BLaER1 treated with 17β-estradiol and CSF1 and Interleukin-3, amounts not matched to agents 10 nM and 100 nM (cell line): ENCODE data around the gene IQCF2.
"Not testable (repeated sequence)": the region's sequence is repeated elsewhere in the genome, so short reads cannot be mapped to it uniquely, and the experiment has no call there.

ENCODE experiments used
- H3K27ac ChIP-seq, 11 experiments: shearing (Covaris generic); formaldehyde crosslinking; 2 replicates each; pipeline ENCODE4 v1.8.1; 2022
- H3K27me3 ChIP-seq, 11 experiments: shearing (Covaris generic); formaldehyde crosslinking; 2 replicates each; pipeline ENCODE4 v1.8.1; 2022
- H3K36me3 ChIP-seq, 11 experiments: shearing (Covaris generic); formaldehyde crosslinking; 2 replicates each; pipeline ENCODE4 v1.8.1; 2022
- H3K4me1 ChIP-seq, 10 experiments: shearing (Covaris generic); formaldehyde crosslinking; 2 replicates each; pipeline ENCODE4 v1.8.1; 2022
- H3K4me2 ChIP-seq, 11 experiments: shearing (Covaris generic); formaldehyde crosslinking; 2 replicates each; pipeline ENCODE4 v1.8.1; 2022
- H3K4me3 ChIP-seq, 10 experiments: shearing (Covaris generic); formaldehyde crosslinking; 2 replicates each; pipeline ENCODE4 v1.8.1; 2022
- H3K9ac ChIP-seq, 11 experiments: shearing (Covaris generic); formaldehyde crosslinking; 2 replicates each; pipeline ENCODE4 v1.8.1; 2022
- H3K9me3 ChIP-seq, 11 experiments: shearing (Covaris generic); formaldehyde crosslinking; replicated peaks in 1 of 11; 2 replicates each; pipeline ENCODE4 v1.8.1; 2022
- H4K20me1 ChIP-seq, 11 experiments: shearing (Covaris generic); formaldehyde crosslinking; 2 replicates each; pipeline ENCODE4 v1.8.1; 2022
- Cebpa-rat ChIP-seq, 11 experiments: shearing (Covaris generic); IDR thresholded peaks; 2 replicates each; pipeline ENCODE4 v1.8.1; 2022

The IQCF2 gene

GRCh38 chr3:51894391-51894790 is 33.0 kb downstream of the IQCF2 start:
- Histone ChIP-seq H3K9me3 (peaks cover 0 to 10% (median 0%) of the 10 kb centered on the region in 11 experiments; a peak in 3 of 22 replicates), H3K27ac (no peak overlapping the region), H4K20me1 (no peaks in the 10 kb centered on the region), H3K4me1 (no peaks in the 10 kb centered on the region), H3K4me3 (no peak overlapping the region), H3K27me3 (no peaks in the 10 kb centered on the region), H3K9ac (no peak overlapping the region), H3K36me3 (no peaks in the 10 kb centered on the region), H3K4me2 (no peak overlapping the region)
- TF ChIP-seq Cebpa-rat (IDR thresholded peaks at IDR 0.05): no peak

GRCh38 chr3:51894939-51895338 is 33.5 kb downstream of the IQCF2 start:
- no peak overlapping the region for H3K9ac ChIP-seq
- no peak overlapping the region for H3K4me3 ChIP-seq
- H3K27ac ChIP-seq: no peak overlapping the region
- no peak for TF ChIP-seq Cebpa-rat (IDR thresholded peaks at IDR 0.05)
- H3K4me1 ChIP-seq: no peaks in the 10 kb centered on the region
- H3K4me2 ChIP-seq: no peak overlapping the region
- H3K27me3 ChIP-seq: no peaks in the 10 kb centered on the region
- H3K9me3 ChIP-seq: peaks cover 0 to 10% (median 0%) of the 10 kb centered on the region in 11 experiments; a peak in 3 of 22 replicates
- no peaks in the 10 kb centered on the region for H4K20me1 ChIP-seq
- H3K36me3 ChIP-seq: no peaks in the 10 kb centered on the region

- H4K20me1 ChIP-seq: no peaks in the 10 kb centered on the region
- H3K27me3 ChIP-seq: no peaks in the 10 kb centered on the region
- no peak overlapping the region for H3K4me2 ChIP-seq
- H3K27ac ChIP-seq: no peak overlapping the region
- H3K9ac ChIP-seq: no peak overlapping the region
- H3K4me1 ChIP-seq: no peaks in the 10 kb centered on the region
- no peak overlapping the region for H3K4me3 ChIP-seq
- H3K36me3 ChIP-seq: no peaks in the 10 kb centered on the region
- peaks cover 0 to 10% (median 0%) of the 10 kb centered on the region in 11 experiments; a peak in 3 of 22 replicates for H3K9me3 ChIP-seq
- no peak for TF ChIP-seq Cebpa-rat (IDR thresholded peaks at IDR 0.05)
Measured at GRCh38 chr3:51896607-51897305, 35.3 kb downstream of the IQCF2 start.

- Histone ChIP-seq H3K27ac (no peak overlapping the region), H3K27me3 (no peaks in the 10 kb centered on the region), H3K36me3 (no peaks in the 10 kb centered on the region), H3K9ac (no peak overlapping the region), H3K4me2 (no peak overlapping the region), H3K4me3 (no peak overlapping the region), H4K20me1 (no peaks in the 10 kb centered on the region), H3K4me1 (no peaks in the 10 kb centered on the region), H3K9me3 (peaks cover 0 to 10% (median 0%) of the 10 kb centered on the region in 11 experiments; a peak in 3 of 22 replicates)
- TF ChIP-seq Cebpa-rat (IDR thresholded peaks at IDR 0.05): no peak
Measured at GRCh38 chr3:51897391-51897790, 36.0 kb downstream of the IQCF2 start.

GRCh38 chr3:51900043-51900442 is 38.6 kb downstream of the IQCF2 start:
- not testable (repeated sequence) for H3K36me3 ChIP-seq, H3K27ac ChIP-seq, H3K4me2 ChIP-seq, H3K4me3 ChIP-seq, H3K9ac ChIP-seq, H4K20me1 ChIP-seq, H3K27me3 ChIP-seq, H3K4me1 ChIP-seq
- peaks cover 0 to 21% (median 8%) of the 10 kb centered on the region in 11 experiments; a peak in 16 of 22 replicates for H3K9me3 ChIP-seq

- peaks cover 0 to 36% (median 24%) of the 10 kb centered on the region in 11 experiments; a peak in 20 of 22 replicates for H3K9me3 ChIP-seq
- H3K4me2 ChIP-seq, H3K4me3 ChIP-seq, H3K4me1 ChIP-seq, H3K36me3 ChIP-seq, H3K9ac ChIP-seq, H3K27me3 ChIP-seq, H3K27ac ChIP-seq, H4K20me1 ChIP-seq: not testable (repeated sequence)
Measured at GRCh38 chr3:51902361-51902760, 40.9 kb downstream of the IQCF2 start.

GRCh38 chr3:51904034-51904823 is 42.8 kb downstream of the IQCF2 start:
- TF ChIP-seq Cebpa-rat (IDR thresholded peaks at IDR 0.05): no peak
- H3K9me3 ChIP-seq: peaks cover 13 to 49% (median 41%) of the 10 kb centered on the region in 11 experiments

GRCh38 chr3:51908026-51908425 is 46.6 kb downstream of the IQCF2 start:
- Histone ChIP-seq H3K4me2 (no peak overlapping the region), H3K9ac (no peak overlapping the region), H4K20me1 (no peaks in the 10 kb centered on the region), H3K4me3 (no peak overlapping the region), H3K9me3 (peaks cover 24 to 61% (median 52%) of the 10 kb centered on the region in 11 experiments), H3K4me1 (peaks cover 0 to 6% (median 0%) of the 10 kb centered on the region in 10 experiments; a peak in 3 of 20 replicates), H3K27me3 (no peaks in the 10 kb centered on the region), H3K27ac (no peak overlapping the region), H3K36me3 (no peaks in the 10 kb centered on the region)
- no peak for TF ChIP-seq Cebpa-rat (IDR thresholded peaks at IDR 0.05)

More at GRCh38 chr3:51904034-51904823, 42.8 kb downstream of the IQCF2 start:
- Histone ChIP-seq H3K27me3 (no peaks in the 10 kb centered on the region), H3K4me3 (no peak overlapping the region), H3K9ac (no peak overlapping the region), H4K20me1 (no peaks in the 10 kb centered on the region), H3K36me3 (no peaks in the 10 kb centered on the region), H3K27ac (no peak overlapping the region), H3K4me2 (no peak overlapping the region), H3K4me1 (peaks cover 0 to 6% (median 0%) of the 10 kb centered on the region in 10 experiments; a peak in 3 of 20 replicates)
